HepG2 (cell line): ENCODE results near the gene RAX. TPM values are rescaled to one million over a fixed set of nuclear protein-coding genes. Genes with fewer than 3 reads are reported as not detected.

Experiments
- ATAC-seq: fragments of 200-7000 bp; cut with Tn5 transposase; 3 replicates; pipeline ENCODE4 v1.9.1; 2020; ENCODE audit warnings: mild to moderate bottlenecking, moderate library complexity
- BruUV-seq: library from RNA; stranded (reverse); fragments of 400-500 nt; replicated peaks from 2 replicates; lab custom pipeline; 2021; lab: Mats Ljungman, UMichigan
- CTCF ChIA-PET: fragments of 300-600 bp; formaldehyde crosslinking; extraction: SDS; loops from one replicate; lab custom pipeline; 2021; ENCODE audit warnings: low total read pairs, inconsistent platforms, low intra/inter-chr PET ratio; lab: Yijun Ruan, JAX
- POLR2A ChIA-PET: fragments of 350-600 bp; sonication (Branson Sonifier 250); formaldehyde crosslinking; loops from one replicate; lab custom pipeline; 2020; ENCODE audit warnings: antibody characterized with exemption, inconsistent platforms; lab: Yijun Ruan, JAX
- DNase-seq: peaks from one replicate; pipeline ENCODE4 v3.0.0-alpha.2; 2015; ENCODE audit warnings: low spot score
- FAIRE-seq: peaks from 3 replicates; lab custom pipeline; 2011; peaks lifted over from hg19 to GRCh38; lab: Jason Lieb, UNC
- H2AFZ ChIP-seq: one replicate; pipeline ENCODE4 v1.6.1; 2011; ENCODE audit warnings: low read length, inconsistent platforms
- H3K27ac ChIP-seq: fragments of 300-600 bp; 3 replicates; pipeline ENCODE4 v1.8.0; 2011; ENCODE audit warnings: mixed run types, mild to moderate bottlenecking, mixed read lengths, low read length, inconsistent platforms; ENCODE audit not compliant: insufficient read depth; ENCODE audit errors: extremely low read length
- H3K27me3 ChIP-seq, 2 experiments: fragments of 200-600 bp in 1 of 2; 2 replicates in 1 of 2; 3 replicates in 1 of 2; pipeline versions ENCODE4 v1.6.0 to v1.8.0; 2011; ENCODE audit warnings: low read length in 2 of 2, mild to moderate bottlenecking in 2 of 2, moderate library complexity in 2 of 2, inconsistent platforms in 1 of 2; ENCODE audit not compliant: insufficient read depth in 2 of 2, control insufficient read depth in 1 of 2
- H3K36me3 ChIP-seq, 2 experiments: fragments of 200-600 bp in 1 of 2; replicated peaks in 1 of 2; 2 replicates in 1 of 2; 3 replicates in 1 of 2; pipeline versions ENCODE4 v1.5.1 to v1.8.0; 2011; ENCODE audit warnings: low read length in 2 of 2, inconsistent platforms in 1 of 2; ENCODE audit not compliant: insufficient read depth in 2 of 2, control insufficient read depth in 1 of 2
- H3K4me1 ChIP-seq: 2 replicates; pipeline ENCODE4 v1.5.1; 2012; ENCODE audit warnings: low read length, inconsistent platforms; ENCODE audit not compliant: insufficient read depth
- H3K4me2 ChIP-seq: 2 replicates; pipeline ENCODE4 v1.6.0; 2011; ENCODE audit warnings: low read depth, low read length, inconsistent platforms
- H3K4me3 ChIP-seq, 3 experiments: fragments of 200-600 bp in 1 of 3; sonication (generic), shearing (Covaris generic) in 1 of 3; replicated peaks in 1 of 3; 2 replicates each; pipeline ENCODE4 v1.5.1; 2011 to 2016; ENCODE audit warnings: low read length in 3 of 3, inconsistent platforms in 2 of 3, low read depth in 2 of 3, mild to moderate bottlenecking in 2 of 3, control low read depth in 1 of 3, mixed read lengths in 1 of 3; ENCODE audit not compliant: insufficient read depth in 1 of 3
- H3K79me2 ChIP-seq: one replicate; pipeline ENCODE4 v1.6.1; 2011; ENCODE audit warnings: low read length, inconsistent platforms; ENCODE audit not compliant: insufficient read depth
- H3K9ac ChIP-seq: 2 replicates; pipeline ENCODE4 v1.6.0; 2011; ENCODE audit warnings: mild to moderate bottlenecking, low read depth, low read length, inconsistent platforms; ENCODE audit not compliant: insufficient read depth
- H3K9me3 ChIP-seq: 2 replicates; pipeline ENCODE4 v1.5.1; 2012; ENCODE audit warnings: mild to moderate bottlenecking, low read length
- H4K20me1 ChIP-seq: 2 replicates; pipeline ENCODE4 v1.6.0; 2011; ENCODE audit warnings: inconsistent platforms, mild to moderate bottlenecking, low read length, moderate library complexity; ENCODE audit not compliant: insufficient read depth
- DNMT3B ChIP-seq: conservative IDR thresholded peaks from 2 replicates; pipeline ENCODE4 v1.6.1; 2016; ENCODE audit warnings: missing biosample characterization, control low read depth
- ELF4 ChIP-seq: sonication (generic); formaldehyde crosslinking; IDR thresholded peaks from 2 replicates; pipeline ENCODE4 v1.5.0; 2020; ENCODE audit warnings: missing genetic modification reagents, mild to moderate bottlenecking, moderate library complexity, borderline replicate concordance
- HDAC2 ChIP-seq: sonication (generic); formaldehyde crosslinking; IDR thresholded peaks from 2 replicates; pipeline ENCODE4 v1.4.0; 2020; ENCODE audit warnings: missing genetic modification reagents
- SOX13 ChIP-seq, 3 experiments: fragments of 450-650 bp in 1 of 3; sonication (generic) in 1 of 3; formaldehyde crosslinking in 1 of 3; IDR thresholded peaks in 2 of 3; conservative IDR thresholded peaks in 1 of 3; 2 replicates each; pipeline versions ENCODE4 v1.5.0 to v1.6.1; 2016 to 2020; ENCODE audit warnings: antibody characterized with exemption in 1 of 3, mild to moderate bottlenecking in 1 of 3, missing compliant biosample characterization in 1 of 3, missing genetic modification reagents in 1 of 3, moderate library complexity in 1 of 3
- ZNF839 ChIP-seq: sonication (generic); formaldehyde crosslinking; IDR thresholded peaks from 2 replicates; pipeline ENCODE4 v1.4.0; 2020; ENCODE audit warnings: missing genetic modification reagents, mild to moderate bottlenecking, borderline replicate concordance
- in situ Hi-C: cut with HindIII; loops from 2 replicates; pipeline ENCODE4 v1.10.0; 2017; ENCODE audit warnings: low pct_unique_long_range_greater_than_20kb; ENCODE audit not compliant: extremely low pct_ligation_motif_present
- intact Hi-C: fragments of 100-400 bp; cut with micrococcal nuclease; formaldehyde crosslinking; loops from one replicate; pipeline ENCODE4 v1.10.0; 2022; ENCODE audit not compliant: unreplicated experiment
- polyA plus RNA-seq, 8 experiments: library from polyadenylated mRNA; depleted of rRNA in 3 of 8; stranded (reverse) in 7 of 8; unstranded in 1 of 8; fragments of >200 nt; fragmentation: Illumina TruSeq in 4 of 8; extraction: Trizol in 4 of 8; gene quantifications; 2 replicates each; pipeline versions ENCODE4 v1.2.1 to v1.2.3, GENCODE V29; 2011 to 2016; ENCODE audit warnings: low read depth in 4 of 8, missing spikeins in 1 of 8, mixed read lengths in 1 of 8; ENCODE audit not compliant: insufficient read depth in 1 of 8
- total RNA-seq, 5 experiments: library from RNA; depleted of rRNA; stranded (reverse); fragments of >200 nt; fragmentation: Illumina TruSeq; extraction: Trizol; gene quantifications; 2 replicates each; pipeline ENCODE4 v1.2.3, GENCODE V29; 2016; ENCODE audit warnings: low read depth in 1 of 5
- TF ChIP-seq, protein P1 (sequence below): IDR thresholded peaks from 2 replicates; pipeline ENCODE4 v1.6.1; 2016; ENCODE audit warnings: low read depth, control low read depth
- TF ChIP-seq, protein P2 (sequence below): fragments of 450-650 bp; IDR thresholded peaks from 2 replicates; pipeline ENCODE4 v1.6.1; 2016
- TF ChIP-seq, protein P3 (sequence below): sonication (generic); formaldehyde crosslinking; IDR thresholded peaks from 2 replicates; pipeline ENCODE4 v1.4.0; 2020; ENCODE audit warnings: missing genetic modification reagents

Gene RAX
- total and polyA plus RNA-seq, 2 of the 13 experiments (the other 11 are each of a cell fraction or from before 2014, with no cell fraction given) = not detected

DNA sequence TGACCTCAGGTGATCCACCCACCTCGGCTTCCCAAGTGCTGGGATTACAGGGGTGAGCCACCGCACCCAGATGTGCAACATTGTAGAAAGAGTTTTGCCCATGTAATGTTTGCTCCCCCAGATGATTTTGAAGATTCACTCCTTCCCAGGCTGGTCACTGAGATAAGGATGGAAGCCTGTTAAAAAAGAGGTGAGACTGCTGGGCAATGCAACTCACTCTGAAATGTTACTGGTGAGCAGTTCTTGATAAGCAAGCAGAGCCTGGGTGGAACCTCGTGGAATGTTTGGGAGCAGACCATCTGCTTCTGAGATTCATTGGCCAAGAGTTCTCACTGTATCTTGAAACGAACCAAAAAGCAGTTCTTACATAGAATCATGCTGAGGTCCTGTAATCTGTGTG lies 33.6 kb downstream of the RAX start (continued):
- TF ChIP-seq ZNF839 (CRISPR knock-in tag) (no peak), SOX13 (IDR thresholded peaks at IDR 0.05) (no peak), SOX13 (CRISPR knock-in tag; conservative IDR thresholded peaks at IDR 0.05 in 1 of 2, IDR thresholded peaks at IDR 0.05 in 1 of 2) (no peak)

DNA sequence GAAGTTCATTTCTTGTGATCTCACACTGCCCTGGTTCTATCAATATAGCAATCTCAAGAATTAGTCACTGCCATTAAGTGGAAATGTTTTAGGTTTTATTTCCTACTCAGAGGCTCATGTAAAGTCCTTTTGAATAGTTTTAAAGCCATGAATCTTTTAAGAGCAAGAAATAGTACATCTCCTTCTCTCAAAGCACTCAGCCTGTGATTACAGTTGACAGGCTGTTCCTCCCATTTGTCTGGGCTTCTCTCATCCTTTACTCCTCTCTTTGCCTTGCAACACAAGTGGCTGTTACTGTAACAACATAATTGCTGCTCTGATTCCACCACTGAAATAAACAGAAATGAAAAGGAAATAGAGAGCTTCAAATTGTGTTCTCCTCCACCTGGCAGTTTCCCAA lies 34.9 kb downstream of the RAX start:
- FAIRE-seq (no peak), DNase-seq (no peak), ATAC-seq (no peak)
- TF ChIP-seq, protein P1, sequence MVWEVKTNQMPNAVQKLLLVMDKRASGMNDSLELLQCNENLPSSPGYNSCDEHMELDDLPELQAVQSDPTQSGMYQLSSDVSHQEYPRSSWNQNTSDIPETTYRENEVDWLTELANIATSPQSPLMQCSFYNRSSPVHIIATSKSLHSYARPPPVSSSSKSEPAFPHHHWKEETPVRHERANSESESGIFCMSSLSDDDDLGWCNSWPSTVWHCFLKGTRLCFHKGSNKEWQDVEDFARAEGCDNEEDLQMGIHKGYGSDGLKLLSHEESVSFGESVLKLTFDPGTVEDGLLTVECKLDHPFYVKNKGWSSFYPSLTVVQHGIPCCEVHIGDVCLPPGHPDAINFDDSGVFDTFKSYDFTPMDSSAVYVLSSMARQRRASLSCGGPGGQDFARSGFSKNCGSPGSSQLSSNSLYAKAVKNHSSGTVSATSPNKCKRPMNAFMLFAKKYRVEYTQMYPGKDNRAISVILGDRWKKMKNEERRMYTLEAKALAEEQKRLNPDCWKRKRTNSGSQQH (CRISPR knock-in tag) = no peak
- TF ChIP-seq ELF4 (CRISPR knock-in tag) = no peak
- TF ChIP-seq, protein P2, sequence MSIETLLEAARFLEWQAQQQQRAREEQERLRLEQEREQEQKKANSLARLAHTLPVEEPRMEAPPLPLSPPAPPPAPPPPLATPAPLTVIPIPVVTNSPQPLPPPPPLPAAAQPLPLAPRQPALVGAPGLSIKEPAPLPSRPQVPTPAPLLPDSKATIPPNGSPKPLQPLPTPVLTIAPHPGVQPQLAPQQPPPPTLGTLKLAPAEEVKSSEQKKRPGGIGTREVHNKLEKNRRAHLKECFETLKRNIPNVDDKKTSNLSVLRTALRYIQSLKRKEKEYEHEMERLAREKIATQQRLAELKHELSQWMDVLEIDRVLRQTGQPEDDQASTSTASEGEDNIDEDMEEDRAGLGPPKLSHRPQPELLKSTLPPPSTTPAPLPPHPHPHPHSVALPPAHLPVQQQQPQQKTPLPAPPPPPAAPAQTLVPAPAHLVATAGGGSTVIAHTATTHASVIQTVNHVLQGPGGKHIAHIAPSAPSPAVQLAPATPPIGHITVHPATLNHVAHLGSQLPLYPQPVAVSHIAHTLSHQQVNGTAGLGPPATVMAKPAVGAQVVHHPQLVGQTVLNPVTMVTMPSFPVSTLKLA = no peak
- TF ChIP-seq DNMT3B (CRISPR knock-in tag) = no peak
- no peak for TF ChIP-seq HDAC2 (CRISPR knock-in tag)
- TF ChIP-seq, protein P3, sequence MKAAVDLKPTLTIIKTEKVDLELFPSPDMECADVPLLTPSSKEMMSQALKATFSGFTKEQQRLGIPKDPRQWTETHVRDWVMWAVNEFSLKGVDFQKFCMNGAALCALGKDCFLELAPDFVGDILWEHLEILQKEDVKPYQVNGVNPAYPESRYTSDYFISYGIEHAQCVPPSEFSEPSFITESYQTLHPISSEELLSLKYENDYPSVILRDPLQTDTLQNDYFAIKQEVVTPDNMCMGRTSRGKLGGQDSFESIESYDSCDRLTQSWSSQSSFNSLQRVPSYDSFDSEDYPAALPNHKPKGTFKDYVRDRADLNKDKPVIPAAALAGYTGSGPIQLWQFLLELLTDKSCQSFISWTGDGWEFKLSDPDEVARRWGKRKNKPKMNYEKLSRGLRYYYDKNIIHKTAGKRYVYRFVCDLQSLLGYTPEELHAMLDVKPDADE (CRISPR knock-in tag) = no peak
- no peaks in the 10 kb centered on the region; a peak in 1 of 5 replicates for H3K27me3 ChIP-seq
- POLR2A ChIA-PET = no interaction called here
- CTCF ChIA-PET = no interaction called here
- in situ Hi-C loops (no loop called here), intact Hi-C loops (no loop called here)
- no peaks in the 10 kb centered on the region for H3K79me2 ChIP-seq
- H4K20me1 ChIP-seq = no peaks in the 10 kb centered on the region
- H3K4me3 ChIP-seq = no peak overlapping the region
- no peak overlapping the region for H3K4me2 ChIP-seq
- H3K9me3 ChIP-seq = no peaks in the 10 kb centered on the region
- H3K4me1 ChIP-seq = no peaks in the 10 kb centered on the region
- no TSS peak for BruUV-seq
- H3K9ac ChIP-seq = no peak overlapping the region
- no peak overlapping the region for H2AFZ ChIP-seq
- H3K27ac ChIP-seq = no peak overlapping the region
- no peaks in the 10 kb centered on the region for H3K36me3 ChIP-seq
